H9 (cell line): ENCODE results near the gene SRPK3. TPM values are rescaled to one million over a fixed set of nuclear protein-coding genes. Genes with fewer than 3 reads are reported as not detected.

Experiments used
- DNase-seq: peaks from one replicate; pipeline ENCODE4 v3.0.0-alpha.2; 2017
- H2AFZ ChIP-seq: one replicate; pipeline ENCODE4 v1.6.1; 2013; ENCODE audit warnings: mild to moderate bottlenecking, low read length, control low read depth, moderate library complexity
- H2AK5ac ChIP-seq: 2 replicates; pipeline ENCODE4 v1.6.1; 2013; ENCODE audit warnings: low read length, control low read depth, mixed read lengths; ENCODE audit not compliant: insufficient read length
- H2BK120ac ChIP-seq: one replicate; pipeline ENCODE4 v1.6.1; 2013; ENCODE audit warnings: low read depth, mild to moderate bottlenecking, low read length, control low read depth, inconsistent platforms; ENCODE audit not compliant: poor library complexity, severe bottlenecking
- H2BK12ac ChIP-seq: 2 replicates; pipeline ENCODE4 v1.6.1; 2013; ENCODE audit warnings: low read length, control low read depth, mixed read lengths, low read depth; ENCODE audit not compliant: insufficient read length
- H2BK15ac ChIP-seq: 2 replicates; pipeline ENCODE4 v1.6.1; 2013; ENCODE audit warnings: low read depth, low read length, control low read depth
- H2BK20ac ChIP-seq: one replicate; pipeline ENCODE4 v1.6.1; 2013; ENCODE audit warnings: low read depth, mild to moderate bottlenecking, low read length, control low read depth, inconsistent platforms; ENCODE audit not compliant: poor library complexity, severe bottlenecking
- H2BK5ac ChIP-seq: 2 replicates; pipeline ENCODE4 v1.6.1; 2013; ENCODE audit warnings: low read length, control low read depth, mixed read lengths; ENCODE audit not compliant: insufficient read length
- H3K14ac ChIP-seq: 2 replicates; pipeline ENCODE4 v1.6.1; 2013; ENCODE audit warnings: low read length, control low read depth; ENCODE audit not compliant: insufficient read depth
- H3K18ac ChIP-seq: 2 replicates; pipeline ENCODE4 v1.6.1; 2013; ENCODE audit warnings: low read depth, mild to moderate bottlenecking, mixed read lengths, low read length, control low read depth; ENCODE audit not compliant: insufficient read length
- H3K23ac ChIP-seq: 2 replicates; pipeline ENCODE4 v1.6.1; 2013; ENCODE audit warnings: low read length, control low read depth, mixed read lengths, low read depth; ENCODE audit not compliant: insufficient read length
- H3K23me2 ChIP-seq: 2 replicates; pipeline ENCODE4 v1.6.1; 2013; ENCODE audit warnings: low read depth, mild to moderate bottlenecking, mixed read lengths, low read length, control low read depth; ENCODE audit not compliant: insufficient read length, poor library complexity, severe bottlenecking
- H3K27ac ChIP-seq: 2 replicates; pipeline ENCODE4 v1.5.1; 2013; ENCODE audit warnings: low read length, control low read depth, mixed read lengths, low read depth; ENCODE audit not compliant: insufficient read length
- H3K27me3 ChIP-seq: 2 replicates; pipeline ENCODE4 v1.6.1; 2013; ENCODE audit warnings: low read length, control low read depth, inconsistent platforms; ENCODE audit not compliant: insufficient read depth
- H3K4ac ChIP-seq: 2 replicates; pipeline ENCODE4 v1.6.1; 2013; ENCODE audit warnings: low read depth, mild to moderate bottlenecking, control low read depth, inconsistent platforms, low read length, moderate library complexity
- H3K4me1 ChIP-seq: 2 replicates; pipeline ENCODE4 v1.6.1; 2013; ENCODE audit warnings: low read length, control low read depth, inconsistent platforms; ENCODE audit not compliant: insufficient read depth
- H3K4me2 ChIP-seq: 2 replicates; pipeline ENCODE4 v1.6.1; 2013; ENCODE audit warnings: low read length, control low read depth, mixed read lengths; ENCODE audit not compliant: insufficient read length, insufficient read depth
- H3K56ac ChIP-seq: 2 replicates; pipeline ENCODE4 v1.6.1; 2013; ENCODE audit warnings: low read depth, mild to moderate bottlenecking, mixed read lengths, low read length, control low read depth; ENCODE audit not compliant: insufficient read length
- H3K79me1 ChIP-seq: 2 replicates; pipeline ENCODE4 v1.6.1; 2013; ENCODE audit warnings: low read depth, mild to moderate bottlenecking, moderate library complexity, low read length, control low read depth, inconsistent platforms; ENCODE audit not compliant: insufficient read depth, poor library complexity, severe bottlenecking
- H3K79me2 ChIP-seq: 2 replicates; pipeline ENCODE4 v1.6.1; 2013; ENCODE audit warnings: low read length, control low read depth, inconsistent platforms; ENCODE audit not compliant: insufficient read depth
- H3K9ac ChIP-seq: 2 replicates; pipeline ENCODE4 v1.6.1; 2013; ENCODE audit warnings: low read length, control low read depth, mixed read lengths; ENCODE audit not compliant: insufficient read length; ENCODE audit errors: extremely low read depth
- H3K9me3 ChIP-seq: one replicate; pipeline ENCODE4 v1.6.1; 2013; ENCODE audit warnings: low read depth, low read length, inconsistent platforms; ENCODE audit not compliant: control insufficient read depth
- H3T11ph ChIP-seq: one replicate; pipeline ENCODE4 v1.6.1; 2013; ENCODE audit warnings: mild to moderate bottlenecking, low read length, control low read depth, inconsistent platforms
- H4K20me1 ChIP-seq: one replicate; pipeline ENCODE4 v1.6.1; 2013; ENCODE audit not compliant: control insufficient read depth, insufficient read length, insufficient read depth
- H4K5ac ChIP-seq: 2 replicates; pipeline ENCODE4 v1.6.1; 2013; ENCODE audit warnings: low read depth, mild to moderate bottlenecking, mixed read lengths, low read length, control low read depth; ENCODE audit not compliant: insufficient read length
- H4K8ac ChIP-seq: replicated peaks from 2 replicates; pipeline ENCODE4 v1.6.1; 2013; ENCODE audit warnings: low read length, control low read depth, mixed read lengths, low read depth; ENCODE audit not compliant: insufficient read length
- H4K91ac ChIP-seq: 2 replicates; pipeline ENCODE4 v1.6.1; 2013; ENCODE audit warnings: low read depth, mild to moderate bottlenecking, moderate library complexity, mixed read lengths, low read length, control low read depth; ENCODE audit not compliant: insufficient read length
- H3K27ac Mint-ChIP-seq, 3 experiments: 2 replicates in 2 of 3; 3 replicates in 1 of 3; pipeline ENCODE4 v1.8.0; 2020 to 2021; ENCODE audit warnings: mixed read lengths in 3 of 3, mild to moderate bottlenecking in 1 of 3, moderate library complexity in 1 of 3
- H3K27me3 Mint-ChIP-seq: 2 replicates; pipeline ENCODE4 v1.8.0; 2021; ENCODE audit warnings: low read depth, mild to moderate bottlenecking, moderate library complexity, mixed read lengths
- H3K36me3 Mint-ChIP-seq, 3 experiments: 2 replicates in 2 of 3; 3 replicates in 1 of 3; pipeline ENCODE4 v1.8.0; 2020 to 2021; ENCODE audit warnings: low read depth in 3 of 3, mixed read lengths in 3 of 3; ENCODE audit not compliant: insufficient read depth in 1 of 3
- H3K4me1 Mint-ChIP-seq, 2 experiments: 2 replicates each; pipeline ENCODE4 v1.8.0; 2020; ENCODE audit warnings: mixed read lengths in 2 of 2
- H3K4me3 Mint-ChIP-seq, 2 experiments: 2 replicates in 1 of 2; 3 replicates in 1 of 2; pipeline ENCODE4 v1.8.0; 2020 to 2021; ENCODE audit warnings: mild to moderate bottlenecking in 2 of 2, mixed read lengths in 2 of 2, moderate library complexity in 1 of 2
- H3K9me3 Mint-ChIP-seq, 2 experiments: 2 replicates in 1 of 2; 3 replicates in 1 of 2; pipeline ENCODE4 v1.8.0; 2020; ENCODE audit warnings: mild to moderate bottlenecking in 2 of 2, mixed read lengths in 2 of 2, moderate library complexity in 1 of 2
- WGBS: extraction: QIAGEN DNeasy Blood & Tissue Kit; methylation state at CpG from one replicate; pipeline ENCODE4 v1.1.7; 2013; ENCODE audit warnings: missing lambda C conversion rate, low lambda C conversion rate, mixed read lengths; ENCODE audit not compliant: insufficient read length; ENCODE audit errors: extremely low coverage; 5-methylcytosine and 5-hydroxymethylcytosine counted together
- total RNA-seq: library from RNA; stranded (reverse); gene quantifications from 2 replicates; pipeline ENCODE4 v1.2.1, GENCODE V29; 2021
- TF ChIP-seq, protein P1 (sequence below): fragments of 200-600 bp; sonication (generic); conservative IDR thresholded peaks from 3 replicates; pipeline ENCODE4 v1.8.0; 2021; ENCODE audit warnings: antibody characterized with exemption, mild to moderate bottlenecking

SRPK3 gene
- total RNA-seq, 1 experiment from 2014 or later, result not detected

DNA sequence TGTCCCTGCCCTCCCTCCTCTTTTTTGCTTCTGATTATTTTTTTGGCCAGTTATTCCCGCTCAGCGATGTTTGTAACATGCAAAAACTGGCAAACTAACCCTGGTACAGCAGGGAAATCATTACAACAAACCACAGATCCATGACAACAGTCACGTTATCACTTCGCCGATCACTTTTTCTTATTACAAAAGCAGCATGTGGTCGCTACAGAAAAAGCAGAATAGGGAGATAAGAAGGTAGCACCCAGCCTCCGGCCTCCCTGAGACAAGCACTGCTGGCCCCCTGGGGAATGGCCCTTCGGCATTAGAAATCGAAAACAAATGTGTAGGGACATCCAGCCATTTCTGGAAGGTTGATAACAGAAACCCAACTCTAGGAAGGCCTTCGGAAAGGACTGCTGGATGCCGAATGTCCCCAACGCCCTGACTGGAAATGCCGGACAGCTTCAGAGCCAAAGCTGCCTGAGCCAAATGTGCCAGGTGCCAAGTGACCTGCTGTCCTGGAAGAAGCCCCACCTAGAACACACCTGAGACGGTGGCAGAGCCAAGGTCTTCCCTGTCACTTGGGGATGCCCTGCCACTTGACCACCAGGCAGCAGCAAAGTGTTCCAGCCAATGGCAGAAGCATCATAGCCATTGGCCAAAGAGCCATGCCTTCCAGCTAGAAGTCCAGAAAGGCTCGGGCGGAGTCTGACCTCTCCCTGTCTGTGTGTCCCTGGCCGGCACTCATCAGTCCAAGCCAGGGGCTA is 10.4 kb downstream of the SRPK3 start:
- Mint-ChIP-seq H3K27ac (no peak overlapping the region), H3K4me1 (peaks cover 7 to 9% of the 10 kb centered on the region in 2 experiments; a peak in 3 of 4 replicates), H3K4me3 (no peak overlapping the region), H3K36me3 (peaks cover 28 to 42% (median 32%) of the 10 kb centered on the region in 3 experiments), H3K27me3 (no peaks in the 10 kb centered on the region; the same call in 1 of the 2 replicates), H3K9me3 (peaks cover 57 to 74% of the 10 kb centered on the region in 2 experiments)
- no peak overlapping the region for H2BK12ac ChIP-seq
- peaks cover 33% of the 10 kb centered on the region for H3K9me3 ChIP-seq
- no peak overlapping the region for H2AFZ ChIP-seq
- no peak overlapping the region for H2BK15ac ChIP-seq
- no peak overlapping the region for H2BK120ac ChIP-seq
- no peaks in the 10 kb centered on the region for H3K4me1 ChIP-seq
- no peak overlapping the region for H3K23ac ChIP-seq
- H3K79me1 ChIP-seq, result no peaks in the 10 kb centered on the region
- H4K5ac ChIP-seq, result no peak overlapping the region
- H4K20me1 ChIP-seq, result no peaks in the 10 kb centered on the region
- H3K4ac ChIP-seq, result no peak overlapping the region
- H3K9ac ChIP-seq, result no peak overlapping the region
- H3T11ph ChIP-seq, result no peak overlapping the region
- H3K27ac ChIP-seq, result no peak overlapping the region
- no peak overlapping the region for H4K8ac ChIP-seq
- no peak overlapping the region for H2BK20ac ChIP-seq
- H3K27me3 ChIP-seq, result no peaks in the 10 kb centered on the region
- TF ChIP-seq, protein P1, sequence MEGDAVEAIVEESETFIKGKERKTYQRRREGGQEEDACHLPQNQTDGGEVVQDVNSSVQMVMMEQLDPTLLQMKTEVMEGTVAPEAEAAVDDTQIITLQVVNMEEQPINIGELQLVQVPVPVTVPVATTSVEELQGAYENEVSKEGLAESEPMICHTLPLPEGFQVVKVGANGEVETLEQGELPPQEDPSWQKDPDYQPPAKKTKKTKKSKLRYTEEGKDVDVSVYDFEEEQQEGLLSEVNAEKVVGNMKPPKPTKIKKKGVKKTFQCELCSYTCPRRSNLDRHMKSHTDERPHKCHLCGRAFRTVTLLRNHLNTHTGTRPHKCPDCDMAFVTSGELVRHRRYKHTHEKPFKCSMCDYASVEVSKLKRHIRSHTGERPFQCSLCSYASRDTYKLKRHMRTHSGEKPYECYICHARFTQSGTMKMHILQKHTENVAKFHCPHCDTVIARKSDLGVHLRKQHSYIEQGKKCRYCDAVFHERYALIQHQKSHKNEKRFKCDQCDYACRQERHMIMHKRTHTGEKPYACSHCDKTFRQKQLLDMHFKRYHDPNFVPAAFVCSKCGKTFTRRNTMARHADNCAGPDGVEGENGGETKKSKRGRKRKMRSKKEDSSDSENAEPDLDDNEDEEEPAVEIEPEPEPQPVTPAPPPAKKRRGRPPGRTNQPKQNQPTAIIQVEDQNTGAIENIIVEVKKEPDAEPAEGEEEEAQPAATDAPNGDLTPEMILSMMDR, result no peak
- WGBS, result no CpG with 5 or more reads among the region's 17 CpGs
- peaks cover 4% of the 10 kb centered on the region for H3K23me2 ChIP-seq
- no peak overlapping the region for H4K91ac ChIP-seq
- H3K4me2 ChIP-seq, result no peak overlapping the region
- no peak overlapping the region for H3K14ac ChIP-seq
- H3K18ac ChIP-seq, result no peak overlapping the region
- peaks cover 4% of the 10 kb centered on the region; the same call in 1 of the 2 replicates for H3K79me2 ChIP-seq
- no peak for DNase-seq
- no peak overlapping the region for H2AK5ac ChIP-seq
- H2BK5ac ChIP-seq, result no peak overlapping the region
- no peak overlapping the region for H3K56ac ChIP-seq
